HL-60 (cell line): Measurements from ENCODE around the gene ARF3.

Experiments used
- DNase-seq, 2 experiments: peaks; one replicate each; pipeline ENCODE4 v3.0.0-alpha.2; 2010 to 2020; ENCODE audit warnings: low read depth in 1 of 2, low spot score in 1 of 2
- H3K27ac ChIP-seq: fragments of 250-450 bp; sonication (Bioruptor Pico); replicated peaks from 2 replicates; pipeline ENCODE4 v1.5.1; 2020; ENCODE audit warnings: mild to moderate bottlenecking, moderate library complexity
- H3K27me3 ChIP-seq: fragments of 250-450 bp; sonication (Bioruptor Pico); 2 replicates; pipeline ENCODE4 v1.5.1; 2021; ENCODE audit warnings: mild to moderate bottlenecking, moderate library complexity; ENCODE audit not compliant: insufficient read depth, poor library complexity, severe bottlenecking
- H3K4me3 ChIP-seq: replicated peaks from 2 replicates; pipeline ENCODE4 v1.5.1; 2011; ENCODE audit warnings: mild to moderate bottlenecking, control low read depth, low read length; ENCODE audit not compliant: insufficient read depth
- CTCF ChIP-seq: IDR thresholded peaks from one replicate; pipeline ENCODE4 v1.5.1; 2011; ENCODE audit warnings: low read length, control low read depth, inconsistent platforms; ENCODE audit not compliant: insufficient read depth
- GABPA ChIP-seq: IDR thresholded peaks from 2 replicates; pipeline ENCODE4 v1.6.1; 2012; ENCODE audit warnings: low read depth
- POLR2AphosphoS5 ChIP-seq: IDR thresholded peaks from 2 replicates; pipeline ENCODE4 v1.6.1; 2012; ENCODE audit warnings: low read depth
- REST ChIP-seq: IDR thresholded peaks from 2 replicates; pipeline ENCODE4 v1.6.1; 2012; ENCODE audit warnings: low read depth; ENCODE audit not compliant: insufficient replicate concordance
- SPI1 ChIP-seq: IDR thresholded peaks from 2 replicates; pipeline ENCODE4 v1.6.1; 2012; ENCODE audit warnings: low read depth, mild to moderate bottlenecking, borderline replicate concordance

The ARF3 gene

DNA sequence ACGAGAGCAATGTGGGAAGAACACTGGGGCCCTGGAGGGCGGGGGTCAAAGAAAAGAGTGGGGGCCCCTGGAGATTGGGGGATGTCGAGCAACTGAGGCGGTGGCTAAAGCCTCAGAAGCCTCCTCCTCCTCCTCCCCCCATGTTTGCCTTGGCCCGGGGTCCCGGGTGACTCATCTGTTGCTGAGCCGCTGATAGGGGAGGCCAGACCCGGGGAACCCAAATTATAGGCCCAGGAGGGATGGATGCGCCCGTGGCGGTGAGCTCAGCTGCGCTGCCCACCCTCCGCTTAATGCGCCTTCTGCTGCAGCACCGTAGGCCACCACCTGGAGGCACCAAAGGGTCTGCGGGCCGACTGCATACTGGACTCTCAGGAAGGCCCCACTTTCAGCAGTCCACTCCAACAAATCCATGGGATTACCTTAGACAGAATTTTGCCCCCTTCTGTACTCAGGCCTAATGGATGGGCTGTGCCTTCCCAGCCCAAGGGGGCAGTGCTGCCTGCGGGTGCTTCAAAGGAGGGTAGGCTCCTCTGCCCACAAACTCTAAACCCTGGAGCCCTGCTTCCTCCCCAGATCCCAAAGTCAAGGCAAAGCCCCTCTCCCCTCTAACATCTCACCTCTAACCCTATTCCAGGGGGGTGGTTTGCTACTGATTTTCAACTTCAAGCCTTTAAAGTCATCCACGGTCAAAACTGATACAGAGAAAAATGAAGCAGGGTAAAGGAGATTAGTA, 16.8 kb upstream of the ARF3 start:
- TF ChIP-seq CTCF = peak; percentile 36
- TF ChIP-seq GABPA = no peak
- TF ChIP-seq SPI1 = no peak
- TF ChIP-seq REST = no peak
- no peak for TF ChIP-seq POLR2AphosphoS5
- Histone ChIP-seq H3K27me3 (peaks cover 49% of the 10 kb centered on the region), H3K27ac (no peak overlapping the region), H3K4me3 (no peak overlapping the region)
- DNase-seq = no peak

- no peak overlapping the region for H3K4me3 ChIP-seq
- peaks cover 46% of the 10 kb centered on the region for H3K27me3 ChIP-seq
- no peak overlapping the region for H3K27ac ChIP-seq
- DNase-seq = no peak
- no peak for TF ChIP-seq REST
- no peak for TF ChIP-seq CTCF
- TF ChIP-seq POLR2AphosphoS5 = no peak
- no peak for TF ChIP-seq GABPA
- no peak for TF ChIP-seq SPI1
These were observed 16.2 kb upstream of the ARF3 start for GRCh38 chr12:48973531-48973930.

DNA sequence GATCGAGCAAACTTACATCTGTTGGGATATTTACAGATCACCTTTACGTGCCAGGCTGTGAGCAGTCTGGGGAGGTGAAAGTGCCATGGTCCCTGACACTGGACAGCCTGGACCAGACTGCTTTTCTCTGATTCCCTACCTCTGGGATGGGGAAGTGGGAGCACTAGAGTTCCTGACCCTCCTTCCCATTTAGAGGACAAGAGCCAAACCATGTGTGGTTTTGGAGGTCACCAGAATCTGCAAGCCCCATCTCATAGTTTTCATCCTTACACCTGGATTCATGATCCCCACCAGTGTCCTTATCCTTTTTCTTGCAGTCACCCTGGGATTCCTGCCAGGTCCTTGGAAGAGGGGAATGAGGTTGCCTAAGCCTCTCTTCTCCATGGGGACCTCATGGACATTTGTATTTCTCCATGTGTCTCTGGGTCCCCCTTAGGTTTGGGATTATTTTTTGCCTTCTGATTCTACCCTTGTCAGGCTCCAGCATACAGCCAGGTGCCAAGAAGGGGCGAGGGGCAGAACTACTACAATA, 15.7 kb upstream of the ARF3 start:
- Histone ChIP-seq H3K27me3 (peaks cover 40% of the 10 kb centered on the region), H3K4me3 (no peak overlapping the region), H3K27ac (no peak overlapping the region)
- no peak for DNase-seq
- TF ChIP-seq REST (no peak), CTCF (no peak), SPI1 (no peak)
